AG09319 (cell line): ENCODE results near the gene EGFR.

Experiments used
- DNase-seq: peaks from one replicate; pipeline ENCODE4 v3.0.0-alpha.2; 2010; ENCODE audit warnings: low read depth; ENCODE audit errors: extremely low read depth
- TF ChIP-seq, protein P1 (sequence below): IDR thresholded peaks from 2 replicates; pipeline ENCODE4 v1.5.1; 2011; ENCODE audit warnings: low read depth, mild to moderate bottlenecking, inconsistent platforms, low read length, moderate library complexity

The EGFR gene

DNA sequence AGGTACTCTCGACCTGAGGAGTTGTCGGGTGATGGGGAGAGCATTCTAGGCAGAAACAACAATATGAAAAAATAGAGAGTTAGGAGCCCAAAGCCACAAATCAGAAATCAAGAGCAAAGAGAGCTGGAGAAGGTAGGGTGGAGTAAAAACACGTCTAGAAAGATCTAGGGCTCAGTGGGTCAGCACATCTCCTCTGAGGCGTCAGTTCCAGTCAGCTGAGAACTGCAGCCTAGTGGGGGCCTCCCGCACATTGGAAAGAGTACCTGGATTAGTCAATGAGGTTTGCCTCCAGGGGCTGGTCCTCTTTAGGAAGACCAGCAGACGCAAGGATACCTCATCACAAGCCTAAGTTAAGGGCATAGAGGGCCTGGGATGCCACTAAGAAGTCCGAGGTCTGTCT, 233.1 kb downstream of the EGFR start:
- no peak for DNase-seq
- TF ChIP-seq, protein P1, sequence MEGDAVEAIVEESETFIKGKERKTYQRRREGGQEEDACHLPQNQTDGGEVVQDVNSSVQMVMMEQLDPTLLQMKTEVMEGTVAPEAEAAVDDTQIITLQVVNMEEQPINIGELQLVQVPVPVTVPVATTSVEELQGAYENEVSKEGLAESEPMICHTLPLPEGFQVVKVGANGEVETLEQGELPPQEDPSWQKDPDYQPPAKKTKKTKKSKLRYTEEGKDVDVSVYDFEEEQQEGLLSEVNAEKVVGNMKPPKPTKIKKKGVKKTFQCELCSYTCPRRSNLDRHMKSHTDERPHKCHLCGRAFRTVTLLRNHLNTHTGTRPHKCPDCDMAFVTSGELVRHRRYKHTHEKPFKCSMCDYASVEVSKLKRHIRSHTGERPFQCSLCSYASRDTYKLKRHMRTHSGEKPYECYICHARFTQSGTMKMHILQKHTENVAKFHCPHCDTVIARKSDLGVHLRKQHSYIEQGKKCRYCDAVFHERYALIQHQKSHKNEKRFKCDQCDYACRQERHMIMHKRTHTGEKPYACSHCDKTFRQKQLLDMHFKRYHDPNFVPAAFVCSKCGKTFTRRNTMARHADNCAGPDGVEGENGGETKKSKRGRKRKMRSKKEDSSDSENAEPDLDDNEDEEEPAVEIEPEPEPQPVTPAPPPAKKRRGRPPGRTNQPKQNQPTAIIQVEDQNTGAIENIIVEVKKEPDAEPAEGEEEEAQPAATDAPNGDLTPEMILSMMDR: no peak

DNA sequence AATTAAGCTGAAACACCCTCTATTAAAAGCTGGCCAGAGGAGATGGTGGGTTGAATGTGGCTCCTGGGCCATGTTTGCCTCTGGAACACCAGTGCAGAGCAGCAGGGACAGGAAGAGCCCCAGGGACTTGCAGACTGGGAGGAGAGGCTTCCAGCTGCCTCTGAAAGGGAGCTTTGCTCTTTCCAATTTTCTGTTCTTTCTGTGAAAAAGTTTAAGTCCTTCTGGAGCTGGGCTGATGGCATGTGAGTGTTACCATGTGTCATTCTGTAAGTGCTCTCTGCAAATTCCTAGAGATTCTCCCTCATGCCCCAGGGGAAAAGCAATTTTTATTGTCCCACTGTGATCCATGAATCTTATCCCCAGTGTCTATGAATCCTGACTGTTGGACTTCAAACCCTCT, 233.6 kb downstream of the EGFR start:
- no peak for DNase-seq
- TF ChIP-seq, protein P1: no peak

DNA sequence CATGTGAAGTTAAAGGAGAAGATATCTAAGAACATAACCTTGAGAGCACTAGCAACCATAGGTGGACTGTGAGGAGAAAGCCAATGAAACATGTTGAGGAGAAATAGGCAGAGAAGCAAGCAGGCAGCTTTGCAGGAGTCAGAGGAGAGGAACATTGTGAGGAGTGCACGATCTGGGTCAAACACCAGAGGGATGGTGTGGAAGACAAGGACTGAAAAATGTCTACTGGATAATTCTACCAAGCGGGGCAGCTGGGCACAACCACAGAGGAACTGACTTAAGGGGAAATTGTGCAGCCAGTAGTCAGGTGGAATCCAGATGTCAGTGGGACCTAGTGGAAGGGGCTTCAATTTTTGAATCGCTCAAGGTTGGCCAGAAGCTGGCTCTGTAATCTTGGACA, 234.4 kb downstream of the EGFR start:
- TF ChIP-seq, protein P1: no peak
- no peak for DNase-seq

DNA sequence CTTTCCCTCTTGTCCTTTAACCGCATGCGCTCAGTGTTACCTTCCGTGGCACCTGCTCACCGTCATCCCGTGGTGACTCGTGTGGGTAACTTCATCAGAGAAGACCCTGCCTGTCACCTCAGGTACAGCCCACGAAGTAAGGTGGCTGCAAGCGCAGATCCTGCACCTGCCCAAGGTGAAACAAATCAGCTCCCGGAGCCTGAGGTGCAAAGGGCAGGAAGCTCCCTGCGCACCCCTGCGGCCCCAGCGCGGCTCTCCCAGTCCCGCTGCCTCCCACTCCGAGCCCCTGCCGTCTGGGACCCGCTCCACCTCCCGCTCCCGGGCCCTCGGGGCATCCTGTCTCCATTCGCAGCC, 235.4 kb downstream of the EGFR start:
- DNase-seq: no peak
- TF ChIP-seq, protein P1: no peak

DNA sequence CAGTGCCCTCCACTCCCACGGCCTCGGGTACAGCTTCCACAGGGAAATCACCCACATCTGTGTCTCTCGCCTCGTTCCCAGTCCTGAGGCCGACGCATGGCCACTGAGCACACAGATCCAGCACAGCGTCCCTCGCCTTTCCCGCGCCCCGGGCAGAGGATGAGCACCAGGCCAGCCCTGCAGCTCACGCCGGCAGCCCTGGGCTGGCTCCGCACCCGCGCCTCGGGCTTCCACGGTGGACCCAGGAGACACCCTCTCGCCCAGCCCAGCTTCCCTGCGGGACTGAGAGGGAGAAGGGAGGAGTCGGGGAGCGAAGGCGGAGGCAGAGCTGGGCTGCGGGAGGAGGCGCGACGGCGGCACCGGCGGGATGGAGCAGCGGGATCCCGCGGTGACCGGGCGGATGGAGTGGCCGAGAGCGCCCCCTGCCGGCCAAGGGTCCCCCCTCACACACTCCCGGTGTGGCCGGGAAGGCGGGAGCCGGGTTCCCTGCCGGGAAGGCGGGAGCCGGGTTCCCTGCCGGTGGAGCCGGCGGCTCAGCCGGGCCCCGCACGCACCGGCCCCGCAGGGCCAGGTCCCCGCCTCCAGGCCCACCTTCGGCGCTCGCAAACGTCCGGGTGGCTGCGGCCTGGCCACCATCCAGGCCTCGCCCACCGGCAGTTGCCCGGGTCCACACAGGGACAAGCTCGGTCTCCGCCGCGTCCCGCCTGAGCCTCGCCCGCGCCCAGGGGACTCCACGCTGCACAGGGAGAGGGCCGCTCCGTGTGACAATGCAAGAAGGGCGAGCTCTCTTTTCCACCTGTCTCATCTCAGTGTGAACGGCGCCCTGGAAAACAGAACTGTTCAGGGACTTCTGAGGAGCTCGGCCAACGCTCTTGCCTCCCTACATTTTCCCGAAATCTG, 236.0 kb downstream of the EGFR start:
- TF ChIP-seq, protein P1: peak; percentile 58
- DNase-seq: peak; percentile 61

DNA sequence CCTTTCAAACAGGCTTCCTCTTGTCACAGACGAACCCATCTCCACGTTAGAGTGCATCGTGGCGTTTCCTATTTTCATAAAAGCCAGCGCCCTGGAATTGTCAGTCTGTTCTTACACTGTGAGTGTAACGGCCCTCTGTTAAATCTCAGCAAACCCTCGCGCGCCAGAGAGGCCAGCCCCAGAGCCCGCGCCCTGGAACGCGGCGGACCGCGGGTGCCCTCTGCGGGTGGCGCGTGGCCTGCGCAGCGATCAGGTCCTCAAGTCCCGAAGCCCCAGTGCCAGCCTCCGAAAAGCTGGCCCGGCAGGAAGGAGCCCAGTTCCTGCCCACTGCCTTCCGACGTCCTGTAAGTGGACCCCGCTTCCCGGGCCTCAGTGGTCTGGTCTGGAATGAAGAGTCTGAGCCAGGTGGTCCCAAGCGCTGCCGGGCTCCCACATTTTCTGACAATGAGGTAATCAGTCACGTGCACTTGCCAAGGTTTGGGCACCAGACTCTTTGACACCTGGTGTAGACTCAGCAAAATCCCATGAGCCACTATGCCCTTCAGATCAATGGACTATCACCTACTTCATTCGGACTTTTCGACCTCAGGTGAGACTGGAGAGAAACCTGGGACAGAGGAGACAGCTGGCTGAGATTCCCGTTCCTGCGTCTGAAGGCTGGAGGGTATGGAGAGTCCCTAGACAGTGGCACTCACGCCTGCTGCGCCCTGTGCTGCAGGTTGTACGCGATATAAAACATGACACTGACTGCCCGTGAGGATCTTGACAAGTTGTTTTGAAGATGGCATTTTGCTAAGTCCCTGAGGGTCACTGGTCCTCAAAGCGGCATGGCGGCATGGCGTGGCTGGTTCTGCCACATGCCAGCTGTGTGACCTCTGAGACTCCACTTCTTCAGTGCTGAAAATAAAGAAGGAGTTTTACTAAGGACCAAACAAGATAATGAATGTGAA, 237.0 kb downstream of the EGFR start:
- TF ChIP-seq, protein P1: peak; percentile 74
- DNase-seq: peak; percentile 28

DNA sequence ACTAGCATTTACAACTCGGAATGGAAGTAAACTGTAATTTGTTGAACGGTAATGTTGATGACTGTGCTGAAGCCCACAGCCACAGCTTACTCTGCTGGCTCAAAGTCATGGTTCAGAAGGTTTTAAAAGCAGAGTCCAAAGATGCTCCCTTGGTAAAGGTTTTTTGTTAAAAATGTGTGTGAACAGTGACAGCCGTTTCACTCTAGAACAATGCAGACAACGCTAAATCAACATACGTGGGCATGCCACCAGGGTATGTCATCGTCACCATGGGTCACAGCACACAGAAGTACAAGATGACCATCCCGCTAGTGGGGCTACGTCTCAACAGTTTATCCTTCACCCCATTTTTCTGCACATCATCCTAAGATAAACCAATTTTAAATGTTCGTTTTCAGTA, 239.8 kb downstream of the EGFR start:
- DNase-seq: no peak
- TF ChIP-seq, protein P1: no peak
